Breast epithelium (tissue), 4 donors: ENCODE measurements around the gene NDUFB10. TPM values are rescaled to one million over a fixed set of nuclear protein-coding genes. Genes with fewer than 3 reads are reported as not detected.

ENCODE experiments used
- DNase-seq, 2 donors: peaks; one replicate each; pipeline ENCODE4 v3.0.0-alpha.2; 2019; ENCODE audit warnings: low spot score in 2 of 2
- H3K27ac ChIP-seq, 2 donors: fragments of 200-600 bp; sonication (generic) in 1 of 2; one replicate each; pipeline ENCODE4 v1.5.1; 2016 to 2019; ENCODE audit warnings: mild to moderate bottlenecking in 1 of 2
- H3K27me3 ChIP-seq, 2 donors: fragments of 200-600 bp; sonication (generic) in 1 of 2; one replicate each; pipeline versions ENCODE4 v1.5.1 to v1.6.0; 2017 to 2019; ENCODE audit warnings: control low read depth in 1 of 2, mild to moderate bottlenecking in 1 of 2
- H3K36me3 ChIP-seq: fragments of 200-600 bp; one replicate; pipeline ENCODE4 v1.5.1; 2019
- H3K4me1 ChIP-seq, 2 donors: fragments of 200-600 bp; sonication (generic); one replicate each; pipeline ENCODE4 v1.5.1; 2016 to 2019; ENCODE audit warnings: control low read depth in 1 of 2
- H3K4me3 ChIP-seq, 3 donors: fragments of 200-600 bp; sonication (generic); 1 replicate in 2 of 3; 2 replicates in 1 of 3; pipeline ENCODE4 v1.5.1; 2016 to 2019; ENCODE audit warnings: mild to moderate bottlenecking in 3 of 3, moderate library complexity in 2 of 3
- H3K9me3 ChIP-seq, 2 donors: fragments of 200-600 bp; sonication (generic) in 1 of 2; one replicate each; pipeline ENCODE4 v1.5.1; 2016 to 2019; ENCODE audit warnings: control low read depth in 1 of 2
- POLR2A ChIP-seq: fragments of 450-650 bp; IDR thresholded peaks from one replicate; pipeline ENCODE4 v1.6.1; 2016; ENCODE audit warnings: antibody characterized with exemption, mild to moderate bottlenecking, moderate library complexity
- POLR2AphosphoS5 ChIP-seq, 3 donors: sonication (generic); formaldehyde crosslinking; IDR thresholded peaks; one replicate each; pipeline ENCODE4 v1.6.1; 2017; ENCODE audit warnings: antibody characterized with exemption in 3 of 3
- intact Hi-C: fragments of 100-400 bp; cut with DNase I; formaldehyde crosslinking; loops from one replicate; pipeline ENCODE4 v1.15.1; 2023; ENCODE audit warnings: low total_unique reads
- total RNA-seq, 3 donors: library from RNA; depleted of rRNA; stranded (reverse); fragments of >200 nt; gene quantifications; one replicate each; pipeline ENCODE4 v1.1.0, GENCODE V29; 2016
- TF ChIP-seq, protein P1 (sequence below), 3 donors: fragments of 450-650 bp; IDR thresholded peaks; one replicate each; pipeline ENCODE4 v1.5.1; 2016 to 2017; ENCODE audit warnings: antibody characterized with exemption in 3 of 3, mild to moderate bottlenecking in 3 of 3, moderate library complexity in 3 of 3

NDUFB10 gene
- total RNA-seq, 3 donors from 2014 or later: 114 to 233 (median 144) TPM

DNA sequence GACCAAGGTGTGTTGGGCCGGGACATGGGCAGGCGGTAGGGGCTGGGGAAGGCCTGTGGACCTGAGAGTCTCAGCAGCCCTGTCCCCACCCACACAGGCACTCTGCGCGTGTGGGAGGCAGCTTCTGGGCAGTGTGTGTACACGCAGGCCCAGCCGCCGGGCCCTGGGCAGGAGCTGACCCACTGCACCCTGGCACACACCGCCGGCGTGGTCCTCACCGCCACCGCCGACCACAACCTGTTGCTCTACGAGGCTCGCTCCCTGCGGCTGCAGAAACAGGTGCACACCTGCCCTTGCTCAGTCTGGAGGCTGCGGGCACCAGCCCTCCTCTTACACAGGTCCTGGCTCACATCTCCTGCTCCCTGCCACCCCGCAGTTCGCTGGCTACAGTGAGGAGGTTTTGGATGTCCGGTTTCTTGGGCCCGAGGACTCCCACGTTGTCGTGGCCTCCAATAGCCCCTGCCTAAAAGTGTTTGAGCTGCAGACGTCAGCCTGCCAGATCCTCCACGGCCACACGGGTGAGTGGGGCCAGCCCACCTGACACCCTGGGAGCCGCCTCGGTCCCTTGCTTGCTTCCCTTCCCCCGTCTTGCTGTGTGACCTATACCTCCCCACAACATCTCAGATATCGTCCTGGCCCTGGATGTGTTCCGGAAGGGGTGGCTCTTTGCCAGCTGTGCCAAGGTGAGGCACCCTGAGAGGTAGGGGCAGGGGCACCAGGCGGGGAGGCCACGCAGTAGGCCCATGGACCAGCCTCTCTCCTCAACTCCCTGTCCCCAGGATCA is 16.3 kb downstream of the NDUFB10 start:
- Histone ChIP-seq H3K9me3 (no peaks in the 10 kb centered on the region), H3K27me3 (peaks cover 0 to 5% of the 10 kb centered on the region in 2 donors), H3K36me3 (peaks cover 10% of the 10 kb centered on the region), H3K27ac (no peak overlapping the region), H3K4me3 (no peak overlapping the region), H3K4me1 (peaks cover 10 to 12% of the 10 kb centered on the region in 2 donors)
- TF ChIP-seq POLR2A (no peak), POLR2AphosphoS5 (IDR thresholded peaks at IDR 0.05) (no peak)
- TF ChIP-seq, protein P1, sequence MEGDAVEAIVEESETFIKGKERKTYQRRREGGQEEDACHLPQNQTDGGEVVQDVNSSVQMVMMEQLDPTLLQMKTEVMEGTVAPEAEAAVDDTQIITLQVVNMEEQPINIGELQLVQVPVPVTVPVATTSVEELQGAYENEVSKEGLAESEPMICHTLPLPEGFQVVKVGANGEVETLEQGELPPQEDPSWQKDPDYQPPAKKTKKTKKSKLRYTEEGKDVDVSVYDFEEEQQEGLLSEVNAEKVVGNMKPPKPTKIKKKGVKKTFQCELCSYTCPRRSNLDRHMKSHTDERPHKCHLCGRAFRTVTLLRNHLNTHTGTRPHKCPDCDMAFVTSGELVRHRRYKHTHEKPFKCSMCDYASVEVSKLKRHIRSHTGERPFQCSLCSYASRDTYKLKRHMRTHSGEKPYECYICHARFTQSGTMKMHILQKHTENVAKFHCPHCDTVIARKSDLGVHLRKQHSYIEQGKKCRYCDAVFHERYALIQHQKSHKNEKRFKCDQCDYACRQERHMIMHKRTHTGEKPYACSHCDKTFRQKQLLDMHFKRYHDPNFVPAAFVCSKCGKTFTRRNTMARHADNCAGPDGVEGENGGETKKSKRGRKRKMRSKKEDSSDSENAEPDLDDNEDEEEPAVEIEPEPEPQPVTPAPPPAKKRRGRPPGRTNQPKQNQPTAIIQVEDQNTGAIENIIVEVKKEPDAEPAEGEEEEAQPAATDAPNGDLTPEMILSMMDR (IDR thresholded peaks at IDR 0.05): no peak
- no peak for DNase-seq
- intact Hi-C loops: no loop called here

DNA sequence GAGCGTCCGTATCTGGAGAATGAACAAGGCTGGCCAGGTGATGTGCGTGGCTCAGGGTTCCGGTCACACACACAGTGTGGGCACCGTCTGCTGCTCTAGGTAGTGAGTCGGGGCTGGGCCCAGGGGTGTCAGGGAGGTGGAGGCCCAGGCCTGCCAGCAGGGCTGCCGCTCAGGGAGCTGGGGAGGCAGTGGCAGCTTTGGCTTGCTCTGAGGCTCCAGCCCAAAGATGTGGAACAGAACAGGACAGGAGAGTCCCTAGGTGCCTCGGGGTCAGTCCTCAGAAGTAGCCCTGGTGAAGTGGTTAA is 16.8 kb downstream of the NDUFB10 start:
- no peaks in the 10 kb centered on the region for H3K9me3 ChIP-seq
- H3K27me3 ChIP-seq: peaks cover 0 to 9% of the 10 kb centered on the region in 2 donors
- peaks cover 9 to 10% of the 10 kb centered on the region in 2 donors for H3K4me1 ChIP-seq
- intact Hi-C loops: no loop called here
- no peak overlapping the region for H3K27ac ChIP-seq
- no peak overlapping the region for H3K4me3 ChIP-seq
- TF ChIP-seq POLR2AphosphoS5 (IDR thresholded peaks at IDR 0.05) (no peak), POLR2A (no peak)
- TF ChIP-seq, protein P1 (IDR thresholded peaks at IDR 0.05): no peak
- H3K36me3 ChIP-seq: peaks cover 10% of the 10 kb centered on the region
- DNase-seq: no peak

DNA sequence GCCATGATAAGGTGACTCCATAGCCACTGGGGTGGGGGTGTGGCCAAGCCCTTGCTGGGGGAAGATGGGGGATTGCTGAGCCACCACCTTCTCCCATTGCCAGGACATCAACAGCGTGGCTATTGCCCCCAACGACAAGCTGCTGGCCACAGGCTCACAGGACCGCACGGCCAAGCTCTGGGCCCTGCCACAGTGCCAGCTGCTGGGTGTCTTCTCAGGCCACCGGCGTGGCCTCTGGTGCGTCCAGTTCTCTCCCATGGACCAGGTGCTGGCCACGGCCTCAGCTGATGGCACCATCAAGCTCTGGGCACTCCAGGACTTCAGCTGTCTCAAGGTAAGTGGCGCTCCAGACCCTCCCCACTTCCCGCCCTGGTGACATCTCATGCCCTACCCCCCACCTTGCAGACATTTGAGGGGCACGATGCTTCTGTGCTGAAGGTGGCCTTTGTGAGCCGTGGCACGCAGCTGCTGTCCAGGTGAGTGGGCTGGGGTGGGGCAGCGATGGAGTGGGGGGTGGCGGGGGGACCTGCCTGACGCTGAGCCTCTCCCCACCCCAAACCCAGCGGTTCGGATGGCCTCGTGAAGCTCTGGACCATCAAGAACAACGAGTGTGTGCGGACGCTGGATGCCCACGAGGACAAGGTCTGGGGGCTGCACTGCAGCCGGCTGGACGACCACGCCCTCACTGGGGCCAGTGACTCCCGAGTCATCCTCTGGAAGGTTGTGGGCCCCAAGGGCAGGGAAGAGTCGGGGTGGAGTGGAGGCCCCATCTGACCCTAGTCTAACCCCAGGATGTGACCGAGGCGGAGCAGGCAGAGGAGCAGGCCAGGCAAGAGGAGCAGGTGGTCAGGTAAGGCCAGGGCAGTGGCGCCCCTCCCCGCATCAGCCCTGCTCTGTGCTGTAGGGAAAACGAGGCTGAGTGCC is 17.9 kb downstream of the NDUFB10 start:
- Histone ChIP-seq H3K27me3 (peaks cover 0 to 14% of the 10 kb centered on the region in 2 donors), H3K36me3 (peaks cover 10% of the 10 kb centered on the region)

DNA sequence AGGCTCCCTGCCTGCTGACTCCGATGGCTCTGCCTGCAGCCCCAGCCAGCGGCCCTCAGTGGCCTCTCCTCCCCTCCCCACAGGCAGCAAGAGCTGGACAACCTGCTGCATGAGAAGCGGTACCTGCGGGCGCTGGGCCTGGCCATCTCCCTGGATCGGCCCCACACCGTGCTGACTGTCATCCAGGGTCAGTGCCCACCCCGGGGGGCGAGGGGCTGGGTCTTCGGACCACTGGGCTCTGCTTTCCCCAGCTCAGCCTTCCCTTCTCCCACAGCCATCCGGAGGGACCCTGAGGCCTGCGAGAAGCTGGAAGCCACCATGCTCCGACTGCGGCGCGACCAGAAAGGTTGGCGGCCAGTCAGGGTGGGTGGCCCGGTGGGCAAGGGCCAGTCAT is 18.5 kb downstream of the NDUFB10 start:
- Histone ChIP-seq H3K27ac (no peak overlapping the region), H3K4me1 (peaks cover 4% of the 10 kb centered on the region in 2 donors), H3K27me3 (peaks cover 0 to 14% of the 10 kb centered on the region in 2 donors), H3K36me3 (peaks cover 10% of the 10 kb centered on the region), H3K9me3 (no peaks in the 10 kb centered on the region), H3K4me3 (no peak overlapping the region)
- no peak for DNase-seq
- intact Hi-C loops: no loop called here
- TF ChIP-seq POLR2AphosphoS5 (IDR thresholded peaks at IDR 0.05) (no peak), POLR2A (no peak)
- TF ChIP-seq, protein P1 (IDR thresholded peaks at IDR 0.05): no peak

More for the DNA sequence above, 17.9 kb downstream of the NDUFB10 start:
- no peak overlapping the region for H3K27ac ChIP-seq
- DNase-seq: no peak
- no peak for TF ChIP-seq POLR2A
- TF ChIP-seq, protein P1 (IDR thresholded peaks at IDR 0.05): no peak
- TF ChIP-seq POLR2AphosphoS5 (IDR thresholded peaks at IDR 0.05): no peak
- H3K4me3 ChIP-seq: no peak overlapping the region
- no peaks in the 10 kb centered on the region for H3K9me3 ChIP-seq
- peaks cover 8 to 10% of the 10 kb centered on the region in 2 donors for H3K4me1 ChIP-seq
- intact Hi-C loops: no loop called here
